Liver (tissue), 3 donors: ENCODE data around the gene ZNF565.

Source experiments
- EGR1 ChIP-seq, 2 donors: IDR thresholded peaks; 2 replicates each; pipeline ENCODE4 v1.6.1; 2016 to 2018; ENCODE audit warnings: antibody characterized with exemption in 2 of 2, low read depth in 2 of 2
- FOXA1 ChIP-seq: IDR thresholded peaks from 2 replicates; pipeline ENCODE4 v1.6.1; 2016; ENCODE audit warnings: antibody characterized with exemption
- FOXA2 ChIP-seq: IDR thresholded peaks from 2 replicates; pipeline ENCODE4 v1.6.1; 2016; ENCODE audit warnings: antibody characterized with exemption
- HNF4A ChIP-seq, 2 donors: conservative IDR thresholded peaks; 2 replicates each; pipeline ENCODE4 v1.6.1; 2016; ENCODE audit warnings: antibody characterized with exemption in 2 of 2, mild to moderate bottlenecking in 2 of 2
- JUND ChIP-seq, 2 donors: IDR thresholded peaks; 2 replicates each; pipeline ENCODE4 v1.6.1; 2016; ENCODE audit warnings: antibody characterized with exemption in 2 of 2
- NR2F2 ChIP-seq: IDR thresholded peaks from 2 replicates; pipeline ENCODE4 v1.6.1; 2016; ENCODE audit warnings: antibody characterized with exemption
- RAD21 ChIP-seq, 2 donors: IDR thresholded peaks; 2 replicates each; pipeline ENCODE4 v1.6.1; 2016; ENCODE audit warnings: antibody characterized with exemption in 2 of 2, mild to moderate bottlenecking in 2 of 2
- SP1 ChIP-seq: IDR thresholded peaks from 2 replicates; pipeline ENCODE4 v1.6.1; 2018; ENCODE audit warnings: antibody characterized with exemption, mild to moderate bottlenecking
- YY1 ChIP-seq: IDR thresholded peaks from 2 replicates; pipeline ENCODE4 v1.6.1; 2016; ENCODE audit warnings: antibody characterized with exemption, mild to moderate bottlenecking
- TF ChIP-seq, protein P1 (sequence below): fragments of 150-350 bp; IDR thresholded peaks from 2 replicates; pipeline ENCODE4 v1.5.1; 2017; ENCODE audit warnings: improper control_type of control experiment, low read depth, low read length; ENCODE audit not compliant: missing input control
- TF ChIP-seq, protein P2 (sequence below): IDR thresholded peaks from 2 replicates; pipeline ENCODE4 v1.6.1; 2016; ENCODE audit warnings: antibody characterized with exemption
- TF ChIP-seq, protein P3 (sequence below): IDR thresholded peaks from 2 replicates; pipeline ENCODE4 v1.6.1; 2016; ENCODE audit warnings: antibody characterized with exemption, mild to moderate bottlenecking
- TF ChIP-seq, protein P4 (sequence below): IDR thresholded peaks from 2 replicates; pipeline ENCODE4 v1.6.1; 2016; ENCODE audit warnings: antibody characterized with exemption
- TF ChIP-seq, protein P5 (sequence below): IDR thresholded peaks from 2 replicates; pipeline ENCODE4 v1.6.1; 2016; ENCODE audit warnings: antibody characterized with exemption
- donor health status: healthy.
- donor health status: healthy.

DNA sequence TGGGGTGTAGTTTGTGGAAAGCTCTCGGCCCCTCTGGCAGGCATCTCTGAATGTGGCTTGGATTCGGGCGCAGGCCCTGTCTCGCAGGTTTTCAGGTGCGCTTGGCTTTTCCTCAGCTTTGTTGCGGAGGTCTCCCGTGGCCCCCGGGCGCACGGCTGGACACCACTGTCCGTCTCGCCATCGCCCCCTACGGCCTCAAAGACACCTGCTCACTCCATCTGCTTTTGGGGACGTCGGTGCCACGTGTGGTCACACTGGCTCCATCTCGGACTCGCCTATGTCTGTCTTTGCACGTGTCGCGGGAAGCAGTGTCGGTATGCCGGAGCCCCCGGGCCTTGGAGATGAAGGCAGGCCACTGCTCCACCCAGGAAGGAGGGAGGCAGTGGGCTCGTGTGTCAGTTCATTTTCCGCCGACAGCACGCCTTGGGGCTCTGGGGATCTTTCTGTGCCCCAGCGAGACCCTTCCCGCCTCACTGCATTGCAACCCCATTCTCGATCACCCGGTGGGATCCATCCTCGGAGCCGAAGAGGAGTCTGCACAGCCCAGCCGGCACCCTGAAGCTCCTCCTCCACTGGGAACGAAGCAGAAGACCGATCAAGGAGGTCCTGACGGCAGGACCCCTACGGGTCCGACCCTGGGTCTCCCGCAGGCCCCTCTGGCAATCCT lies 42.5 kb upstream of the ZNF565 start:
- TF ChIP-seq, protein P1, sequence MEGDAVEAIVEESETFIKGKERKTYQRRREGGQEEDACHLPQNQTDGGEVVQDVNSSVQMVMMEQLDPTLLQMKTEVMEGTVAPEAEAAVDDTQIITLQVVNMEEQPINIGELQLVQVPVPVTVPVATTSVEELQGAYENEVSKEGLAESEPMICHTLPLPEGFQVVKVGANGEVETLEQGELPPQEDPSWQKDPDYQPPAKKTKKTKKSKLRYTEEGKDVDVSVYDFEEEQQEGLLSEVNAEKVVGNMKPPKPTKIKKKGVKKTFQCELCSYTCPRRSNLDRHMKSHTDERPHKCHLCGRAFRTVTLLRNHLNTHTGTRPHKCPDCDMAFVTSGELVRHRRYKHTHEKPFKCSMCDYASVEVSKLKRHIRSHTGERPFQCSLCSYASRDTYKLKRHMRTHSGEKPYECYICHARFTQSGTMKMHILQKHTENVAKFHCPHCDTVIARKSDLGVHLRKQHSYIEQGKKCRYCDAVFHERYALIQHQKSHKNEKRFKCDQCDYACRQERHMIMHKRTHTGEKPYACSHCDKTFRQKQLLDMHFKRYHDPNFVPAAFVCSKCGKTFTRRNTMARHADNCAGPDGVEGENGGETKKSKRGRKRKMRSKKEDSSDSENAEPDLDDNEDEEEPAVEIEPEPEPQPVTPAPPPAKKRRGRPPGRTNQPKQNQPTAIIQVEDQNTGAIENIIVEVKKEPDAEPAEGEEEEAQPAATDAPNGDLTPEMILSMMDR, result no peak
- TF ChIP-seq YY1 (no peak), NR2F2 (no peak), JUND (IDR thresholded peaks at IDR 0.05) (no peak), FOXA2 (no peak), EGR1 (IDR thresholded peaks at IDR 0.05; ENCODE audit: low read depth in 2 of 2) (no peak), FOXA1 (no peak), SP1 (no peak), RAD21 (IDR thresholded peaks at IDR 0.05) (no peak), HNF4A (conservative IDR thresholded peaks at IDR 0.05) (no peak)
- TF ChIP-seq, protein P2, sequence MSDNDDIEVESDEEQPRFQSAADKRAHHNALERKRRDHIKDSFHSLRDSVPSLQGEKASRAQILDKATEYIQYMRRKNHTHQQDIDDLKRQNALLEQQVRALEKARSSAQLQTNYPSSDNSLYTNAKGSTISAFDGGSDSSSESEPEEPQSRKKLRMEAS, result no peak
- TF ChIP-seq, protein P3, sequence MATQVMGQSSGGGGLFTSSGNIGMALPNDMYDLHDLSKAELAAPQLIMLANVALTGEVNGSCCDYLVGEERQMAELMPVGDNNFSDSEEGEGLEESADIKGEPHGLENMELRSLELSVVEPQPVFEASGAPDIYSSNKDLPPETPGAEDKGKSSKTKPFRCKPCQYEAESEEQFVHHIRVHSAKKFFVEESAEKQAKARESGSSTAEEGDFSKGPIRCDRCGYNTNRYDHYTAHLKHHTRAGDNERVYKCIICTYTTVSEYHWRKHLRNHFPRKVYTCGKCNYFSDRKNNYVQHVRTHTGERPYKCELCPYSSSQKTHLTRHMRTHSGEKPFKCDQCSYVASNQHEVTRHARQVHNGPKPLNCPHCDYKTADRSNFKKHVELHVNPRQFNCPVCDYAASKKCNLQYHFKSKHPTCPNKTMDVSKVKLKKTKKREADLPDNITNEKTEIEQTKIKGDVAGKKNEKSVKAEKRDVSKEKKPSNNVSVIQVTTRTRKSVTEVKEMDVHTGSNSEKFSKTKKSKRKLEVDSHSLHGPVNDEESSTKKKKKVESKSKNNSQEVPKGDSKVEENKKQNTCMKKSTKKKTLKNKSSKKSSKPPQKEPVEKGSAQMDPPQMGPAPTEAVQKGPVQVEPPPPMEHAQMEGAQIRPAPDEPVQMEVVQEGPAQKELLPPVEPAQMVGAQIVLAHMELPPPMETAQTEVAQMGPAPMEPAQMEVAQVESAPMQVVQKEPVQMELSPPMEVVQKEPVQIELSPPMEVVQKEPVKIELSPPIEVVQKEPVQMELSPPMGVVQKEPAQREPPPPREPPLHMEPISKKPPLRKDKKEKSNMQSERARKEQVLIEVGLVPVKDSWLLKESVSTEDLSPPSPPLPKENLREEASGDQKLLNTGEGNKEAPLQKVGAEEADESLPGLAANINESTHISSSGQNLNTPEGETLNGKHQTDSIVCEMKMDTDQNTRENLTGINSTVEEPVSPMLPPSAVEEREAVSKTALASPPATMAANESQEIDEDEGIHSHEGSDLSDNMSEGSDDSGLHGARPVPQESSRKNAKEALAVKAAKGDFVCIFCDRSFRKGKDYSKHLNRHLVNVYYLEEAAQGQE, result no peak
- TF ChIP-seq, protein P4, sequence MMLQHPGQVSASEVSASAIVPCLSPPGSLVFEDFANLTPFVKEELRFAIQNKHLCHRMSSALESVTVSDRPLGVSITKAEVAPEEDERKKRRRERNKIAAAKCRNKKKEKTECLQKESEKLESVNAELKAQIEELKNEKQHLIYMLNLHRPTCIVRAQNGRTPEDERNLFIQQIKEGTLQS, result no peak
- TF ChIP-seq, protein P5, sequence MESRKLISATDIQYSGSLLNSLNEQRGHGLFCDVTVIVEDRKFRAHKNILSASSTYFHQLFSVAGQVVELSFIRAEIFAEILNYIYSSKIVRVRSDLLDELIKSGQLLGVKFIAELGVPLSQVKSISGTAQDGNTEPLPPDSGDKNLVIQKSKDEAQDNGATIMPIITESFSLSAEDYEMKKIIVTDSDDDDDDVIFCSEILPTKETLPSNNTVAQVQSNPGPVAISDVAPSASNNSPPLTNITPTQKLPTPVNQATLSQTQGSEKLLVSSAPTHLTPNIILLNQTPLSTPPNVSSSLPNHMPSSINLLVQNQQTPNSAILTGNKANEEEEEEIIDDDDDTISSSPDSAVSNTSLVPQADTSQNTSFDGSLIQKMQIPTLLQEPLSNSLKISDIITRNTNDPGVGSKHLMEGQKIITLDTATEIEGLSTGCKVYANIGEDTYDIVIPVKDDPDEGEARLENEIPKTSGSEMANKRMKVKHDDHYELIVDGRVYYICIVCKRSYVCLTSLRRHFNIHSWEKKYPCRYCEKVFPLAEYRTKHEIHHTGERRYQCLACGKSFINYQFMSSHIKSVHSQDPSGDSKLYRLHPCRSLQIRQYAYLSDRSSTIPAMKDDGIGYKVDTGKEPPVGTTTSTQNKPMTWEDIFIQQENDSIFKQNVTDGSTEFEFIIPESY, result no peak
